Neuronal stem cell (in vitro differentiated cells): ENCODE data around the gene C16orf89.

ENCODE experiments used
- DNase-seq: peaks from one replicate; pipeline ENCODE4 v3.0.0-alpha.2; 2013; ENCODE audit warnings: low spot score
- H2AFZ ChIP-seq: one replicate; pipeline ENCODE4 v1.6.1; 2013; ENCODE audit warnings: mild to moderate bottlenecking, low read length, inconsistent platforms
- H2AK5ac ChIP-seq: 2 replicates; pipeline ENCODE4 v1.6.1; 2013; ENCODE audit warnings: low read depth, mild to moderate bottlenecking, inconsistent platforms, low read length, moderate library complexity, mixed read lengths
- H2BK120ac ChIP-seq: 2 replicates; pipeline ENCODE4 v1.6.1; 2013; ENCODE audit warnings: low read depth, mild to moderate bottlenecking, inconsistent platforms, low read length, moderate library complexity, mixed read lengths
- H2BK12ac ChIP-seq: one replicate; pipeline ENCODE4 v1.6.1; 2013; ENCODE audit warnings: low read length, inconsistent platforms
- H2BK15ac ChIP-seq: 2 replicates; pipeline ENCODE4 v1.6.1; 2013; ENCODE audit warnings: mild to moderate bottlenecking, low read length, inconsistent platforms, mixed read lengths
- H2BK5ac ChIP-seq: one replicate; pipeline ENCODE4 v1.6.1; 2013; ENCODE audit warnings: inconsistent platforms, mild to moderate bottlenecking, low read length, moderate library complexity
- H3K14ac ChIP-seq: one replicate; pipeline ENCODE4 v1.6.1; 2013; ENCODE audit warnings: low read length, inconsistent platforms
- H3K18ac ChIP-seq: 2 replicates; pipeline ENCODE4 v1.6.1; 2013; ENCODE audit warnings: low read length, inconsistent platforms
- H3K23ac ChIP-seq: 2 replicates; pipeline ENCODE4 v1.6.1; 2013; ENCODE audit warnings: low read depth, mild to moderate bottlenecking, mixed read lengths, low read length, inconsistent platforms; ENCODE audit not compliant: poor library complexity
- H3K27ac ChIP-seq: replicated peaks from 3 replicates; pipeline ENCODE4 v1.5.1; 2013; ENCODE audit warnings: low read length, inconsistent platforms
- H3K27me3 ChIP-seq, 3 experiments: 2 replicates each; pipeline ENCODE4 v1.6.1; 2013; ENCODE audit warnings: low read length in 3 of 3, mild to moderate bottlenecking in 2 of 3, inconsistent platforms in 1 of 3, low read depth in 1 of 3, mixed read lengths in 1 of 3, moderate library complexity in 1 of 3; ENCODE audit not compliant: control insufficient read depth in 3 of 3, insufficient read depth in 3 of 3
- H3K36me3 ChIP-seq, 2 donors: replicated peaks in 1 of 2; 2 replicates each; pipeline ENCODE4 v1.6.1; 2013; ENCODE audit warnings: low read length in 2 of 2; ENCODE audit not compliant: control insufficient read depth in 2 of 2, insufficient read depth in 2 of 2
- H3K4ac ChIP-seq: 2 replicates; pipeline ENCODE4 v1.6.1; 2013; ENCODE audit warnings: inconsistent platforms, mild to moderate bottlenecking, low read length, moderate library complexity
- H3K4me1 ChIP-seq, 2 donors: 1 replicate in 1 of 2; 2 replicates in 1 of 2; pipeline ENCODE4 v1.6.1; 2013; ENCODE audit warnings: low read length in 2 of 2, low read depth in 1 of 2; ENCODE audit not compliant: control insufficient read depth in 2 of 2, insufficient read depth in 1 of 2
- H3K4me2 ChIP-seq: one replicate; pipeline ENCODE4 v1.6.1; 2013; ENCODE audit warnings: mild to moderate bottlenecking, low read length, inconsistent platforms; ENCODE audit not compliant: insufficient read depth, poor library complexity, severe bottlenecking
- H3K4me3 ChIP-seq, 2 donors: 2 replicates each; pipeline ENCODE4 v1.5.1; 2013; ENCODE audit warnings: low read length in 2 of 2, mild to moderate bottlenecking in 2 of 2, inconsistent platforms in 1 of 2, moderate library complexity in 1 of 2
- H3K79me1 ChIP-seq: one replicate; pipeline ENCODE4 v1.6.1; 2013; ENCODE audit warnings: low read depth, mild to moderate bottlenecking, inconsistent platforms, low read length, moderate library complexity
- H3K9ac ChIP-seq: one replicate; pipeline ENCODE4 v1.6.1; 2013; ENCODE audit warnings: mild to moderate bottlenecking, low read depth, low read length, inconsistent platforms; ENCODE audit not compliant: poor library complexity
- H3K9me3 ChIP-seq, 2 donors: replicated peaks in 1 of 2; 2 replicates each; pipeline versions ENCODE3 to v1.6.1; 2013; ENCODE audit warnings: low read length in 2 of 2, mild to moderate bottlenecking in 2 of 2, inconsistent platforms in 1 of 2, low read depth in 1 of 2, mixed read lengths in 1 of 2, moderate library complexity in 1 of 2; ENCODE audit not compliant: control insufficient read depth in 2 of 2, insufficient read depth in 1 of 2
- H4K8ac ChIP-seq: one replicate; pipeline ENCODE4 v1.6.1; 2013; ENCODE audit warnings: low read depth, mild to moderate bottlenecking, inconsistent platforms, low read length, moderate library complexity
- H4K91ac ChIP-seq: one replicate; pipeline ENCODE4 v1.6.1; 2013; ENCODE audit warnings: low read length, low read depth, mild to moderate bottlenecking, inconsistent platforms; ENCODE audit not compliant: poor library complexity
- WGBS, 2 donors: extraction: QIAGEN DNeasy Blood & Tissue Kit; methylation state at CpG; one replicate each; pipeline ENCODE4 v1.1.7; 2013; ENCODE audit warnings: missing lambda C conversion rate in 2 of 2, mixed read lengths in 1 of 2; ENCODE audit not compliant: insufficient read length in 2 of 2, insufficient replicate concordance in 1 of 2; ENCODE audit errors: extremely low coverage in 2 of 2; 5-methylcytosine and 5-hydroxymethylcytosine counted together

C16orf89 gene

GRCh38 chr16:5019775-5020174 lies 46.0 kb downstream of the C16orf89 start:
- Histone ChIP-seq H3K9me3 (peaks cover 0 to 1% of the 10 kb centered on the region in 2 donors), H3K27me3 (peaks cover 0 to 2% (median 0%) of the 10 kb centered on the region in 3 experiments), H3K27ac (no peak overlapping the region), H2AFZ (no peak overlapping the region), H4K8ac (no peak overlapping the region), H2BK12ac (no peak overlapping the region), H3K9ac (peak overlapping the region; percentile 63), H3K18ac (no peak overlapping the region), H2BK120ac (no peak overlapping the region), H2BK5ac (no peak overlapping the region), H4K91ac (no peak overlapping the region), H3K4ac (no peak overlapping the region), H3K4me1 (no peaks in the 10 kb centered on the region), H3K4me3 (no peak overlapping the region), H3K36me3 (no peaks in the 10 kb centered on the region), H3K79me1 (no peaks in the 10 kb centered on the region), H3K4me2 (no peak overlapping the region), H3K23ac (no peak overlapping the region), H2AK5ac (no peak overlapping the region), H2BK15ac (no peak overlapping the region), H3K14ac (no peak overlapping the region)
- DNase-seq: no peak
- no CpG with 5 or more reads among the region's 6 CpGs for WGBS, 2 donors

GRCh38 chr16:5018793-5019192 lies 47.0 kb downstream of the C16orf89 start:
- Histone ChIP-seq H3K18ac (no peak overlapping the region), H4K91ac (no peak overlapping the region), H3K4me1 (no peaks in the 10 kb centered on the region), H2BK15ac (no peak overlapping the region), H3K27ac (no peak overlapping the region), H3K79me1 (no peaks in the 10 kb centered on the region), H3K14ac (no peak overlapping the region), H2AFZ (no peak overlapping the region), H3K4ac (no peak overlapping the region), H3K9me3 (peaks cover 0 to 1% of the 10 kb centered on the region in 2 donors), H3K27me3 (peaks cover 0 to 6% (median 0%) of the 10 kb centered on the region in 3 experiments), H3K23ac (no peak overlapping the region), H3K4me3 (no peak overlapping the region), H2BK12ac (no peak overlapping the region), H4K8ac (no peak overlapping the region), H3K36me3 (no peaks in the 10 kb centered on the region), H3K9ac (no peak overlapping the region), H2BK120ac (no peak overlapping the region), H2AK5ac (no peak overlapping the region), H2BK5ac (no peak overlapping the region), H3K4me2 (no peak overlapping the region)
- WGBS, 2 donors: no CpG with 5 or more reads among the region's 9 CpGs
- no peak for DNase-seq

- H3K9ac ChIP-seq: no peak overlapping the region
- H3K27me3 ChIP-seq: peaks cover 0 to 6% (median 0%) of the 10 kb centered on the region in 3 experiments
- H4K91ac ChIP-seq: no peak overlapping the region
- no peak overlapping the region for H3K23ac ChIP-seq
- H2BK15ac ChIP-seq: no peak overlapping the region
- no peak overlapping the region for H2BK120ac ChIP-seq
- peaks cover 0 to 1% of the 10 kb centered on the region in 2 donors for H3K9me3 ChIP-seq
- H2AFZ ChIP-seq: no peak overlapping the region
- H3K18ac ChIP-seq: no peak overlapping the region
- WGBS, 2 donors: no CpG with 5 or more reads among the region's 5 CpGs
- no peak for DNase-seq
- H3K4ac ChIP-seq: no peak overlapping the region
- no peaks in the 10 kb centered on the region for H3K36me3 ChIP-seq
- no peak overlapping the region for H3K14ac ChIP-seq
- no peak overlapping the region for H2BK5ac ChIP-seq
- no peak overlapping the region for H3K4me2 ChIP-seq
- H3K4me3 ChIP-seq: no peak overlapping the region
- no peak overlapping the region for H3K27ac ChIP-seq
- H3K4me1 ChIP-seq: no peaks in the 10 kb centered on the region
- no peak overlapping the region for H2AK5ac ChIP-seq
- H3K79me1 ChIP-seq: no peaks in the 10 kb centered on the region
- H4K8ac ChIP-seq: no peak overlapping the region
- H2BK12ac ChIP-seq: no peak overlapping the region
Observed at GRCh38 chr16:5017678-5017969, 48.1 kb downstream of the C16orf89 start.

GRCh38 chr16:5016967-5017677 lies 48.6 kb downstream of the C16orf89 start:
- Histone ChIP-seq H2BK5ac (no peak overlapping the region), H3K27me3 (peaks cover 0 to 9% (median 0%) of the 10 kb centered on the region in 3 experiments), H3K4ac (no peak overlapping the region), H3K4me3 (no peak overlapping the region), H3K9me3 (peaks cover 0 to 1% of the 10 kb centered on the region in 2 donors), H2BK12ac (no peak overlapping the region), H3K18ac (no peak overlapping the region), H2BK15ac (no peak overlapping the region), H2BK120ac (no peak overlapping the region), H3K9ac (no peak overlapping the region), H3K79me1 (no peaks in the 10 kb centered on the region), H3K36me3 (no peaks in the 10 kb centered on the region), H2AK5ac (no peak overlapping the region), H4K91ac (no peak overlapping the region), H4K8ac (no peak overlapping the region), H3K27ac (no peak overlapping the region), H3K23ac (no peak overlapping the region), H2AFZ (no peak overlapping the region), H3K14ac (no peak overlapping the region), H3K4me2 (no peak overlapping the region), H3K4me1 (no peaks in the 10 kb centered on the region)
- DNase-seq: no peak
- WGBS, 2 donors: no CpG with 5 or more reads among the region's 6 CpGs
